NCI-H2081 (cell line): ENCODE results near the gene CUL1.
A peak's percentile ranks its signal among the peaks of the same experiment; 100 is the strongest.

Experiments
- DNase-seq, 2 experiments: peaks; one replicate each; lab custom pipeline; 2025; lab: John Stamatoyannopoulos, UW

Gene CUL1

DNA sequence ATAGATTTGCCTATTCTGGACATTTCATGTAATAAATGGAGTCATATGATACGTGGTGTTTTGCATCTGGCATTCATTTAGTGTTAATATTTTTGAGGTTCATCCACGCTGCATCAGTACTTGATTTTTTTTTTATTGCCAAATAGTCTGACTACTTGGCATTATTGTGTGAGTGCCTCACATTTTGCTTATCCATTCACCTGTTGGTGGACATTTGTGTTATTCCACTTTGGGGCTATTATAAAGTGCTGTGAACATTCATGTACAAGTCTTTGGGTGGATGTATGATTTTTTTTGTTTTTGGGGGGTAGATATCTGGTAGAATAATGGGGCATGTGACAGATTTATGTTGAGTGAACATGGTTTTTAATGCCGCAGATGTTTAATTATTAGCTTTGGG is 19.7 kb downstream of the CUL1 start:
- DNase-seq, result no peak

DNA sequence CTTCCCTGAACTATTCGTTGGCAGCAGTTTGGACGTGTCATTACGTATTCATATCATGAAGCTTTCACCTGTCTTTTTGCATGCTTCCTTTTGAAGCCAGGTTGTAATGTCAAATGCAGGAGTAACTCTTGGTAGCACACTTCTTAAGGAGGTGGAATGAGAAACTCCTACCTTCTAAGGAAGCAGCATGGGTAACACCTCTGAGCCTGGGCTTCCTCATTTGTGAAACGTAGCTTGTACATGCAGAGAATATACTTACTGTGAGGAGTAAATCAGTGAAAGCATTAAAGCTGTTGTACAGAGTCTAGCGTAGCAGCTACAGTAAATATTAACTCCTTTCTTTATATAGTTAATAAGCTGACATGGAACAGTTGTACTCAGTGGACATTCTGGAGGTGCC is 21.1 kb downstream of the CUL1 start:
- no peak for DNase-seq

GRCh38 chr7:148720472-148720871 is 21.8 kb downstream of the CUL1 start:
- DNase-seq, result no peak

GRCh38 chr7:148721390-148721789 is 22.7 kb downstream of the CUL1 start:
- no peak for DNase-seq

DNA sequence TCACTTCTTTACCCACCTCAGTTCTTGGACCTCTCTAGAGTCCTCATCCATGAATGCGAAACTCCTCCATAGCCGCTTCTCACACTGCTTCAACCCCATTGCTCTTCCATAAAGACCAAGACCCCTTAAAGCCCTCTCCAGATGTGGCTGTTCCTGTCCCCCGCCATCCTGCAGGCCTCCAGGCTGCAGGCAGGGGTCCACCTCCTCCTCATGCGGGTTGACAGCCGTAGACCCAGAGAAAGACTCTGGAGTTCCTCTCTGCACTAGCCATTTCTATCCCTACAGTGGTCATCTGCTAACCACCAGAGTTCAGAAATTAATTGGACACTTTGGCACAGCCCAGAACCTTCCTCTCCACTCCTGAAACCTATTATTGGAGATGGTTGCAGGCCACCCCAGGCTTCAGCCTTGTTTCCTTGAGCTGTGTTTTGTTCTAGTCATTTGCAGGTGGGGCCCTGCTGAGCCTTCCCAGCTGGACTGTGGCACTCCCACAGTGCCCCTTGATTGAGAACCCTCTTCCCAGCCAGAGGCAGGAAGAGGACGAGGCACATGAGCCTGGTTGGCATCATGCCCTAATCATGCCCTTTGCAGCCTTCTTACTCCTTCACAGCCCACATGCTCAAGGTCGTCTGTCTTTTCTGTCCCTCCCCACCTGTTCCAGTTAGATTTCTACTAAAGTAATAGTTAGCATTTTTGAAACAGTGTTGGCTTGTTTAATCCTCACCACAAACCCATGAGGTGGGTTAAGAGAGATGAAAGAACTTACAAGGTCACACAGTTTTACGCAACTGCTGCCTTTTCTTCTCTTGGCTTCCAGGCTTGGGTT is 23.9 kb downstream of the CUL1 start:
- peak; percentile 34 to 74 for DNase-seq

DNA sequence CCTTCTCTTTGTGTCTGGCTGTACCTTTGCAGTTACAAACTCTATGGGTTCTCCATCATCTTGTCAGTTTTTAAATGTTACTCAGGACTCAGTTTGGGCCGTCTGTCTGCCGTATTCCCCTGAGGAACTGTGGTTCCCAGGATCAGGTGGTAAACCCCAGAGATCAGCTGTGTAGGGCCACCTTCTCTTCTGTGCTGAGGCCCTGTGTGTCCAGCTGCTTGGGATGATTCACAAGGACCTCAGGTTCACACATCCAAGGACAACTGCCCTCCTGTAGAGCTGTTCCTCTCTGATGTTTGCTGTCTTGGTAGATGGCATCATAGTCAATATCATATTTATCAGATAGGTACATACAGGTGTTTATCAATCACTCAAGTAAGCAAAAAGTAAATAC is 24.5 kb downstream of the CUL1 start:
- DNase-seq, result no peak

GRCh38 chr7:148723846-148724245 is 25.1 kb downstream of the CUL1 start:
- DNase-seq, result no peak

GRCh38 chr7:148726385-148726784 is 27.7 kb downstream of the CUL1 start:
- no peak for DNase-seq

DNA sequence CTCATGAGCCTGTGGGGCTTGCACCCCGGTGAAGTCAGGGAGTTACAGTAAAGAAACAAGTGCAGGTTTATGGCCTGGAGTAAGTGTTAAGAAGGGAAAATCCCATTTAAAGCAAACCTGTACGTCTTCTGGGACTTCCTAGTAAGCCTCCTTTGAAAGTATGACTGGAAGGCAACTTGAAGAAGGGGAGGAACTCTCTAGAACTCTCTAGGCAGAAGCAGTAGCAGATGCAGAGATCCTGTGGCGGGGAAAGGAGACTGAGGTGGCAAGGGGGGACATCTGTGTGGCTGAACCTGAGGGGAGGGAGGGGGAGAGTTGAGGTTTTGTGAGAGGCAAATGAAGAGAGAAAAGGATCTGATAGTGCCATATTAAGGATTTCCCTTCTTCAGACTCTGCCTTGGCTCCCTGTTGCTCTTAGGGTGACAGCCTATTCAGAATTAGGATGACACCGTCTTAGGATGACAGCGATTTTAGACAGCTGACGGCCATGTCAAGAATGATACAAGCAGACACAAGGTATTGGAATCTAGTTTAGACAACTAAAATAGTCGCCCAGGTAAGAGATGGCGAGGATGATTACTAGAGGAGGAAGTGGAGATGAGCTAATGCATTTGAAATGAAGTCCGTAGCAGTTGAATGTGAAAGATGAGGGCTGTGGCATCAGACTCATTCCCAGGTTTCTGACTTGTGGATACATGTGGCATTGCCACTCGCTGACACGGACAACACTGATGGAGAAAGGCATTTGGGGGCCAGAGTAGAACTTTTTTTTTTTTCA is 29.0 kb downstream of the CUL1 start:
- no peak for DNase-seq

GRCh38 chr7:148729984-148730733 is 31.5 kb downstream of the CUL1 start:
- no peak for DNase-seq

- no peak for DNase-seq
Measured at GRCh38 chr7:148732862-148733261, 34.2 kb downstream of the CUL1 start.

DNA sequence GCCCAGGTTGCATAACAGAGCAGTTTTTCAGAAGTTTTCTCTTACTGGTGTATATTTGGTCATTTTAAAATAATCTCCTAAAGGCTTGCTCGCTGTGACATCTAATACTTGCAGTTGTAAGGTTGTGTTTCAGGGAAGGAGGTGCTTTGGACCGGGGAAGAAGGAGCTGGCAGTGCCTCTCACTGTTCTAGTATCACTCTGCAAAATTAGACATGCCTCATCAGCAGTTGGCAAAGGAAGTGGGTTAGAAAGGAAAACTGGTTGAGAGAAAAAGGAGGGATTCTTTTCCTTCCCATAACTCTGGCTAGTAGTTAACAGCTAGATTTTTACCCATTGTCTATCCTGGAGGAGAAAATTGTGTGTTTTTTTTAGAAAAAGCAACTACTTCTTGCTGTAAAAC is 34.8 kb downstream of the CUL1 start:
- no peak for DNase-seq

- no peak for DNase-seq
Measured at GRCh38 chr7:148735141-148735540, 36.4 kb downstream of the CUL1 start.

GRCh38 chr7:148735967-148736366 is 37.3 kb downstream of the CUL1 start:
- DNase-seq, result no peak

DNA sequence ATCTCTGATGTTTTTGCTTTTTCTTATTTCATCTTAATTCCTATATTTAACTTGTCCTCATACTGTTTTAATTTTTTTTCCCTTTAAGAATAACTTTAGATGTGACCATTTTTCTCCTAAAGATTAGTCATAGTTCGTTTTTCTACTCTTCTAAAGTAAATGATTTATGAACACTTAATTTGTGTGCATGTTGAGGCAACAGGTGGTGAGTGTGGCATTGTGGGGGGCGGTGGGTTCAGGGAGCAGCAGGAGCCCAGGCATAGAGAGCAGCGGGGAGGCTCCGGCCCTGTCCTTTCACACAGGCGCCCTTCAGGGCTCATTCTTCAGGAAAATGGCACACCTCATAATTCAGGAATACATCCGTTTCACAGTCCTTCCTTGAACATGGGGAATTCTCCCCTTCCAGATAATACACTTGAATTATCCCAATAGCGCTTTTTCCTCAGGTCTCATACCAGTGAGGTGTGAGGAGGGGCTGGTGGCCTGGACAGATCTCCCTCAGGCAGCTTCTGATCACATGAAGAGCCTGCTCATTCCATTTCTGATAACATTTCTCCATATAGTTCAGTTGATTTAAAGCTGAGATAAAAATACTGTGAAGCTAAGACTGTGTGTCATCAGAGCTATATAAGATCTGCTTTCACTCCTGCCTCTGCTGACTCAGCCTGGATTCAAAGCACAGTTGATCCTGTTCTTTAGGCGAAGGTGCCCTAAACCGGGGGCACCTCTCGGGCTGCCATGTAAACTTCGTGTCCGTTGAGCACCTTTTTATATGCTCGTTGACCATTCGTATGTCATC is 40.2 kb downstream of the CUL1 start:
- no peak for DNase-seq

GRCh38 chr7:148746135-148746534 is 47.4 kb downstream of the CUL1 start:
- DNase-seq, result no peak

DNA sequence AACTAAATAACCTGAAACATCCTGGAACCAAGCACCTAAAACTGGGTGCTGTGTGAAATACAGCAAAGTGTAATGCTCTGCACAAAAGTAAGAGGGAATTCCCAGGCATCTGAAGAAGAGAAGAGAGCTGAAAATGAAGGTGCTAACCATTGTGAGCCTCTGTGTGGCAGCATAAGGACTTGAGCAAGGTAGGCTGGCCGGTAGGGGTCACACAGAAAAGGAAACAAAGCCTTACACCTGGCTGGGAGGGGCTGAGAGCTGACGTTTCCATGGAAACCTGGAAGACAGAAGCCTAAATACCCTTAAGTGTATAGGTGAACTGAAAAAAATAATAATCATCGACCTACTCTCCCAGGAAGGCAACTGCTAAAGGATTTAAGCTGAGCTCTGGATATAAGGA is 48.6 kb downstream of the CUL1 start:
- peak; percentile 76 to 86 for DNase-seq

- no peak for DNase-seq
Measured at GRCh38 chr7:148750442-148751355, 52.0 kb downstream of the CUL1 start.

- no peak for DNase-seq
Measured at GRCh38 chr7:148753224-148753623, 54.5 kb downstream of the CUL1 start.

- DNase-seq, result no peak
Measured at GRCh38 chr7:148754912-148755311, 56.2 kb downstream of the CUL1 start.
